Measurements from ENCODE around the gene SCEL. TPM values are rescaled to one million over a fixed set of nuclear protein-coding genes. Genes with fewer than 3 reads are reported as not detected.

Gene SCEL
- total RNA-seq, 2 donors from 2014 or later: 0.35 TPM; not detected in 1

GRCh38 chr13:77571956-77572355 is 36.5 kb downstream of the SCEL start:
- H3K4me3 ChIP-seq: no peak overlapping the region
- TF ChIP-seq CTCF (IDR thresholded peaks at IDR 0.05): no peak
- no peak for DNase-seq (ENCODE audit: low spot score)
- no peak overlapping the region for H3K27ac ChIP-seq
- no peaks in the 10 kb centered on the region for H3K36me3 ChIP-seq
- no peaks in the 10 kb centered on the region for H3K27me3 ChIP-seq
- no peaks in the 10 kb centered on the region for H3K9me3 ChIP-seq
- H3K4me1 ChIP-seq: no peaks in the 10 kb centered on the region

GRCh38 chr13:77574096-77574495 is 38.6 kb downstream of the SCEL start:
- TF ChIP-seq CTCF (IDR thresholded peaks at IDR 0.05): no peak
- H3K9me3 ChIP-seq: no peaks in the 10 kb centered on the region
- H3K4me1 ChIP-seq: no peaks in the 10 kb centered on the region

GRCh38 chr13:77579959-77580358 is 44.5 kb downstream of the SCEL start:
- Histone ChIP-seq H3K4me3 (no peak overlapping the region), H3K4me1 (no peaks in the 10 kb centered on the region), H3K27ac (no peak overlapping the region), H3K36me3 (no peaks in the 10 kb centered on the region), H3K9me3 (no peaks in the 10 kb centered on the region), H3K27me3 (no peaks in the 10 kb centered on the region)
- no peak for TF ChIP-seq CTCF (IDR thresholded peaks at IDR 0.05)
- DNase-seq (ENCODE audit: low spot score): no peak

More at GRCh38 chr13:77574096-77574495, 38.6 kb downstream of the SCEL start:
- no peak for DNase-seq (ENCODE audit: low spot score)
- Histone ChIP-seq H3K36me3 (no peaks in the 10 kb centered on the region), H3K27me3 (no peaks in the 10 kb centered on the region), H3K4me3 (no peak overlapping the region), H3K27ac (no peak overlapping the region)

GRCh38 chr13:77580748-77581147 is 45.2 kb downstream of the SCEL start:
- Histone ChIP-seq H3K27me3 (no peaks in the 10 kb centered on the region), H3K4me3 (no peak overlapping the region), H3K36me3 (no peaks in the 10 kb centered on the region), H3K4me1 (no peaks in the 10 kb centered on the region), H3K9me3 (no peaks in the 10 kb centered on the region), H3K27ac (no peak overlapping the region)
- TF ChIP-seq CTCF (IDR thresholded peaks at IDR 0.05): no peak
- DNase-seq (ENCODE audit: low spot score): no peak

GRCh38 chr13:77583581-77583980 is 48.1 kb downstream of the SCEL start:
- no peak for TF ChIP-seq CTCF (IDR thresholded peaks at IDR 0.05)
- Histone ChIP-seq H3K9me3 (no peaks in the 10 kb centered on the region), H3K27ac (no peak overlapping the region), H3K27me3 (no peaks in the 10 kb centered on the region), H3K4me3 (no peak overlapping the region), H3K4me1 (no peaks in the 10 kb centered on the region), H3K36me3 (no peaks in the 10 kb centered on the region)
- DNase-seq (ENCODE audit: low spot score): no peak

GRCh38 chr13:77584106-77584505 is 48.6 kb downstream of the SCEL start:
- Histone ChIP-seq H3K27ac (no peak overlapping the region), H3K4me3 (no peak overlapping the region), H3K9me3 (no peaks in the 10 kb centered on the region), H3K36me3 (no peaks in the 10 kb centered on the region), H3K27me3 (no peaks in the 10 kb centered on the region), H3K4me1 (no peaks in the 10 kb centered on the region)
- DNase-seq (ENCODE audit: low spot score): no peak
- TF ChIP-seq CTCF (IDR thresholded peaks at IDR 0.05): no peak

All from right atrium auricular region (tissue), 2 donors.